GM19193 (cell line): ENCODE measurements around the gene MEA1.
A peak's percentile ranks its signal among the peaks of the same experiment; 100 is the strongest.

Experiments used
- POLR2A ChIP-seq: IDR thresholded peaks from 4 replicates; pipeline ENCODE4 v1.6.1; 2011; ENCODE audit not compliant: insufficient read depth, insufficient read length; ENCODE audit errors: extremely low read depth

MEA1 gene

DNA sequence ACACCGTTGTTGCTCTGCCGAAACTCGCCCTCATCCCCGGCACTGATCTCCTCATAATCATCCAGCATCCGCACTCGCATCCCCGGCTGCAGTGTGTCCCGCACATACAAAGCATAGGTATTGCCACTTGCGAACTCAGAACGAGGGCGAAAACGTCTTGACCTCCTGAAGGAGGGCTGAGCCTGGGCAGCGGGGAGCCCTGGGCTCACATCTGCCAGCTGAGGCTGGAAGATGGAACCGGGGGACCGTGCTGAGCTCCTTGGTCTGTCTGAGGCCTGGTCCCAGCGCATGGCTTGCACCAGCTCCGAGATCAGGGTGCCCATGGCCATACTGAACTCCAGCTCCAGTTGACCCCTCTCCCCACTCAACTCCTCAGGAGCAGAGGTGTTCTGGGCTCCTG lies 37.2 kb upstream of the MEA1 start:
- TF ChIP-seq POLR2A, result no peak

DNA sequence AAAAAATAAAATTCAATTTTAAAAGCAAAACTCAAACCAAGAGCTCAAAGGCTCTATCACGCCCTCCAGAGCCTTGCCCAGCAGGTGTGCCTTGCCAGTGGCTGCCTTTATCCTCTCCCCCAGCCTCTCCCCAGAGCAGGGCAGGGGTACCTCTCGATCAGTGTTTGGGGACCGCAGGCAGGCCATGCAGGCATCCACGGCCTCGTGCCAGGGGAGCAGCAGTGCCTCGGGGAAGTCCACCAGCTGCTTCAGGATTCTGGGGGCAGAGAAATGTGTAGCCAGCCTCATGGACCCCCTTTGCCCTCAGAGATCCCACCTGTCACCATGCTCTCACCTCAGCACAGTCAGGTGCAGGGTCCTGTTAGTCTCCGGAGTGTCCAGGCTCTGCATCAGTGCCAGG lies 34.3 kb upstream of the MEA1 start:
- no peak for TF ChIP-seq POLR2A

DNA sequence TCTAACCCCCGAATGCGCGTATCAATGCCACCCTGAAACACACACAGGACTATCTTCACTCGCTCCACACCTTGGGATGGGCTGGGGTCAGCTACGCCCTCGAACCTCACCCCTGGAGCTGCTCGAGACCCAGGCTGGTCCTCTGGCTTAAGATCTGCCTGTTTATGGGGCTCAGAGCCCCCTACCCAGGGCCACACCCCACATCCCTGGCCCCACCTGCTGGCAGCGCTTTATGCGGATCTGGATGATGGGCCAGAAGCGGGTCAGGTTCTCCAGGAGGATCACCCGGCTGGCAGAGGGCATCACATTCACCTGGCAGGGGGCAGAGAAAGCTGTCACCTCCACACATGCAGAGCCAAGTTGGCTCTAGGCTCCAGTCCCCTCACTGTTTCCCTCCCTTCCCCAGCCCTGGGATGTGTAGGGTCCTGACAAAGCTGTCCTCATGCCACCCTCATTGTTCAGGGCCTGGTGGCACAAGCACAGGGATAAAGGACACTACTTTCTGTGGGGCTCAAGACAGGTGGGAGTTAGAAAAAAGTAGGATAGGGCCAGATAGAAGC lies 31.7 kb upstream of the MEA1 start:
- no peak for TF ChIP-seq POLR2A

DNA sequence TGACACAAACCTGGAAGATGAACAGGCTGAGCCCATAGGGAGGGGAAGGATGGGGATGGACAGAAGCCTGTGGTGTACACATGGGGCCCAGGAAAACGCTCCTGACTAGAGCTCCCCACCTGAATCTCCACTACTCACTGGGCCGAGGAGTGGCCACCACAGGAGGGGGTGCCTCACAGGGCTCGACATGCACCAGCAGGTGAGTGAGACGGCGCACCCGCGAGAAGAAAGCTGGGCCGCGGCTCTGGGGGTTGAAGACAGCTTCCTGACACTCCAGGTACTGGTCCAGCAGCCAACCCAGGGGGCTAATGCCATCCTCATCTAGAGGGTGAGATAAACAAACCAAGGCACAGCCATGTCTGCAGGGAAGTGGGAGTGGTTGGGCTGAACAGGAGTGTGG lies 29.6 kb upstream of the MEA1 start:
- TF ChIP-seq POLR2A, result no peak

DNA sequence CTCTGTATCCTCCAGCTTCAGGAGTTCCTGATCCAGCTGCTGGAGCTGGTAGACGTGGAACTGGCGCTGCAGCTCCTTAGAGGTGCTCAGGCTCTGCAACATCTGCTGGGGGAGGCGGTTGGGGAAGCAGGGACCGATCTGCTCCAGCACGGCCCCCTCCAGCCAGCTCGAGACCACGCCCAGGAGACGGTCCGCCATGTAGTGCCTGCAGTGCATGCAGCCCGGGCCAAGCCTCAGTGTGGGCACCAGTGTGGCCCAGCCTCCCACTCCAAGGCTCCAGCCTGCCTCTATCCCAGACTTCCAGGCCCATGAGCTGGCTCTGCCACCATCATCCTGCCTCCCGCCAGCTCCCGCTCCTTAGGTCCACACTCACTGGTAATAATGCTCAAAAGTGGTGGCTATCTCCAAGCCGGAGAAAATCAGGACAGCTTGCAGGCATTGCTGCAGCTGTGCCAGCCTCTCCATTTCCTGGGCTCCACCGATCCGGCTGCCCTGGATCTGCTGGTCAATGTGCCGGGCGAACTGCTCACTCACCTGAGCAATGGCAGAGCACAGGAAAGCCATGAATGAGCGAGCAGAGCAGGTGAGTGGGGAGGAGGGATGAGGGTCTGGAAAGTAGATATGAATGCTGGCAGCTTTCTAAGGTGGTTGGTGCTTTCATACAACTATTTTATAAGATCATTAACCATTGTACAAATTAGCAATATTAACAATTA lies 27.0 kb upstream of the MEA1 start:
- TF ChIP-seq POLR2A, result no peak

DNA sequence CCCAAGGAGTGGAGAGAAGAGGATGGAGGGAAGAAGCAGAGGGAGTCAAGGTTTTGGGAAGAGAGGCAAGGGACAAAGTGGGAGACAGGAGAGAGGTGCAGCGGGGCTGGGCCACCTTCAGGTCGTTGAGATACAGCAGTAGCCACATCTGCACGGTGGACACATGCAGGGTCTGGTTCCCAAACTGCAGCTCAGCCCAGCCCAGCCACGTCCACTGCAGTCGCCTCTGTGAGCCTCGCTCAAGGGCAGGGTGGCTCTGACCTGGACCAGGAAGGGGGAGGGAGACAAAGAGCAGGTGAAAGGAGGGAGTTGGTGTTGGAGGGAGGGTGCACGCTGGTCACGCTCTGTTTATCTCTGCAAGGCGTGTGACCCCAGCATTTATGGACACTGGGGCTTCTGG lies 25.0 kb upstream of the MEA1 start:
- TF ChIP-seq POLR2A, result no peak

DNA sequence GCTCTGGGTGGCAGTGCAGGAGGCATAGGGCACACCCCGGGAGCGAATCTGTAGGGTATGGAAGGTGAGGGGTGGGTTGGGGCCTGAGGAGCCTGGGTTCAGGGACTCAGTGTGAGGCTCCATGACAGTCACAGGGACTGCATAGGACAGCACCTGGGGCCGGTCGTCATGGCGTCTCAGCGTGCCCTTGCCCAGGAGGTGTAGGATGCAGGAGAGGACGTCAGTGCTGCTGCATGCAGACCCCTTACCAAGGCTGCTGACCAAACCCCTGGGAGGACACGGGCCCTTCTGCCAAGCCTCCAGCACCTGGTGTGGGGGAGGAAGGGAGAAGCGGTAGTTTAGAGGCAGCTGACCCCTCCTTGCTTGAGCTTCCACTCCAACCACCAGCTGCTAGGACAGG lies 24.0 kb upstream of the MEA1 start:
- TF ChIP-seq POLR2A, result no peak

DNA sequence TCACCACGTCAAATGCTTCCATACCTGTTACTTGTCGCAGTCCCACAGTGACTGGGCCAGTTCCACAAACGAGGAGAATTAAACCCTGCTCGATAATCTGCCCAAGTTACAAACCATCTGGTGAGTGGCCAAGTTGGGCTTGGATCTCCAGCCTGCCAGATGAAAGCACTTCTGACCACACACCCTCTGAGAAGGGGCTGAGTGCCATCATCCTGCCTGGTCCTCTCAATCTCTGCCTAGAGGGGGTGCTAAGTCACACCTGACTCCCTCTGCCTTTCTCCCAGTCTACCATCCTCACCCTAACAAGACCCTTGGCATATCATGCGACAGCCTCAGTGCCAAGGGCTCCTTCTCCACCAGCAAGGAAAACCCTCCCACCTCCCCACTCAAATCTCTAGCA lies 23.5 kb upstream of the MEA1 start:
- no peak for TF ChIP-seq POLR2A

DNA sequence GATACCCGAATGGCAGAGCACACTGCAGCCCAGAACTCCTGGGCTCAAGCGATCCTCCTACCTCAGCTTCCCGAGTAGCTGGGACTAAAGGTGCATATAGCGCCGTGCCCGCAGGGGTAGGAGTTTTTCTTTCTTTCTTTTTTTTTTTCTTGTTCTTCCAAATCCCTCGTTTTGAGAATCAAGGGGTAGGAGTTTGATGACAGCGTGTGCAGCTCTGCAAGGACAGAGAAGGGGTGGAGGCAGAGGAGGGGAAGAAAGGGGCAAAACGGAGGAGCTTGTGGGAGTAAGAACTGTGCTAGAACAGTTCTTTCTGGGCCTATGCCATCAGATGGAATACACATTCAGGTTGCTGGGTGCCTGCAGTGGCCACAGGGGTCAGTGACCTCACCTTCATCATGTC lies 23.0 kb upstream of the MEA1 start:
- no peak for TF ChIP-seq POLR2A

DNA sequence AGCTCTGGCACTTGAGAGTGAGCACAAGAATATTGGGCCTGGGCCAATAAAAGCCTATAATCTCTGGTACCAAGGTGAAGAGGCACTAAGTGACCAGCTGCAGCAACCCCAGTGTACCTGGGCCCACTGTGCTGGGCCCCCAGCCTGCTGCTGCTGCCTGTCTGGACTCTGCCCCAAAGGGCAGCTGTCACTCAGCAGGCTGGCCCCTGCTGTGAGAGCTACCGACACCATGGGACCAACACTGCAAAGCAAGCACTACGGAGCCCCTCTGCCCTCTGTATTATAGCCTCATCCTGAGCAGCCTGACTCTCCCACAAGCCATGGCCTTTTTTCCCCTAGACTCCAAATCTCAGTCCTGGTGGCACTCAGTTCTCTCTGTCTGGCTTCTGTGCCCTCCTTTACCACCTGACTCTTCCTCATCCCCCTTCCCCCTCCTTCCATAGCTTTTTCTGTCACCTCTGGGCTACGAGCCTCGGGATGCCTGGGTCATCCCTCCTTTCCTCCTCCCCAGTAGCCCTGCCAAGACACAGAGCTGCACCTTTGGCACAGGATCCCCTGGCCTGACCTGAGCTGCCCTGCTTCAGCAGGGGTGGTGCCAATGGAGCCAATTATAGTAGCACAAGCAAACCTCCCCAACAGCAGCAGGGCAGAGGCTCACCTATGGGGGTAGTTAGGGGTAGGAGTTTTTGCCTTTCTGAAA lies 21.9 kb upstream of the MEA1 start:
- no peak for TF ChIP-seq POLR2A

DNA sequence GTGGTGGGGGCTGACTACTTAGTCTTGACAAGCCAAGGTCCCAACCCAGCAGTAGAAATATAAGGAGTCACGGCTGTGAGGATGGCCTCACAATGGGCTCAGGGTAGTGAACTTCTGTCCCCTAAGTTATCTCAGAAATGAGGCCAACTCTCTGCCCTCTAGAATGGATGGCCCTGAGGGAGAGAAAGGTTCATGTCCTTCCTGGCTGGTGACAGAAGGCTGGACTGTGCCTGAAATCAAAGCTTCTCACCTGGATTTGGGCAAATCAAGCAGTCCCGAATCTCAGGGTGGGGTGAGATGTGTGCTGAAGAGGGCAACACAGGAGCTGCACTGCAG lies 20.4 kb upstream of the MEA1 start:
- no peak for TF ChIP-seq POLR2A

DNA sequence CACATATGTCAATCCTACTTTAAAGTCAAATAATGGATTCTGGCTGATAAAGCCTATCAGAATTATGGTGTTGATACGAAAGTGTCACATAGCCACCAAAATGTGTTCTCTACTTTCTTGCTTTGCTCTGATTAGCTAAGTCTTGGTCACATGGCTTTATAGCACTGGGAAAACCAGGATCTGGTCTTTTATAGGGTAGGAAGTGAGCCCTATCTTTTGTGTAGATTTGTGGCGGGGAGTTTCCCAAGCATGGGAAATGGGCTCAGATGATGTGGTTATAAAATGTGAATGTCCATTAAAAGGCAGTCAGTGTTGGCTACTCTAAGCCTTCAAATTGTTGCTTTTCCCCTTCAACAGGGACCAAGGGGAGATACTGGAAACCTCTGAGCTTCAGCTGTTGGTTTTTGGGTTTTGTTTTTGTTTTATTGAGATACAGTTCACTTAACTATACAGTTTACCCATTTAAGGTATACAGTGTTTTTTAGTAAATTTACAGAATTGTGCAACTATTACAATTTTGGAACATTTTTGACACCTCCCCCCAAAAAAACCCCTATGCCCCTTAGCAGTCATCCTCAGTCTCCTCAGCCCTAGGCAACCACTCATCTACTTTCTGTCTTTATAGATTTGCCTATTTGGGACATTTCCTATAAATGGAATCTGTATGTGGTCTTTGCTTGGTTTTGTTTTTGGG lies 19.9 kb upstream of the MEA1 start:
- no peak for TF ChIP-seq POLR2A

DNA sequence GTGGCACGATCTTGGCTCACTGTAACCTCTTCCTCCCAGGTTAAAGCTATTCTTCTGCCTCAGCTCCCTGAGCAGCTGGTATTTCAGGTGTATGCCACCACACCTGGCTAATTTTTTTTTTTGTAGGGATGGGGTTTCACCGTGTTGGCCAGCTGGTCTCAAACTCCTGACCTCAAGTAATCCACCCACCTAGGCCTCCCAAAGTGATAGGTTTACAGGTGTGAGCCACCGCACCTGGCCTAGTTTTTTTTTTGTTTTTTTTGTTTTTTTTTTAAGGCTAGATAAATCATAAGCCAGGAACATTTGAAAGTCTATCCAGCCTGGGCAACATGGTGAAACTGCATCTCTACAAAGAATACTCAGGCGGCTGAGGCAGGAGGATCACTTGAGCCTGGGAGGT lies 18.6 kb upstream of the MEA1 start:
- no peak for TF ChIP-seq POLR2A

DNA sequence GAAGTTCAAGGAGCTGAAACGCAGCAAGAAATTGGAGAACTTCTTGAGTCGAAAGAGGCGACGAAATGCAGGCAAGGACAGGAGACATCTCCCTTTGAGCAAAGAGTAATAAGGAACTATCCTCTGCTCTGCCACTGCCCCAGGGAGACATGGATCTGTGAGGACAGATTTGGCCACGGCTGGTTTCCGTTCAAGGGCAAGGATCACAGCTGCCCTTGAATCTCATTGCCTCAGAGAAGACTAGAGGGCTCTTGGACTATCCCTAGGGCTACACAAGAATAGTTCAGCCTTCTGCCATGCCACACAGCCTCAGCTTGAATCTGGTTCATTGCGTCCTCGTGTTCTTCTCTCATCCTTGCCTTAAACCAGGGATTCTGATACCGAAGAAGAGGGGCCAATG lies 15.4 kb upstream of the MEA1 start:
- TF ChIP-seq POLR2A, result no peak

DNA sequence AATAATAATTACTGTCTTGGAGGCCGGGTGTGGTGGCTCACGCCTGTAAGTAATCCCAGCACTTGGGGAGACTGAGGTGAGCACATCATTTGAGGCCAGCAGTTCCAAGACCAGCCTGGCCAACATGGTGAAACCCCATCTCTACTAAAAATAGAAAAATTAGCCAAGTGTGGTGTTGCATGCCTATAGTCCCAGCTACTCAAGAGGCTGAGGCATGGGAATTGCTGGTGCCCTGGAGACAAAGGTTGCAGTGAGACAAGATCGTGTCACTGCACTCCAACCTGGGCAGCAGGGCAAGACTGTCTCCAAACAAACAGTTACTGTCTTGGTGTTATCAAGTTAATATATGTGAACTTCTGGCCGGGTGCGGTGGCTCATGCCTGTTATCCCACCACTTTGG lies 12.6 kb upstream of the MEA1 start:
- no peak for TF ChIP-seq POLR2A

DNA sequence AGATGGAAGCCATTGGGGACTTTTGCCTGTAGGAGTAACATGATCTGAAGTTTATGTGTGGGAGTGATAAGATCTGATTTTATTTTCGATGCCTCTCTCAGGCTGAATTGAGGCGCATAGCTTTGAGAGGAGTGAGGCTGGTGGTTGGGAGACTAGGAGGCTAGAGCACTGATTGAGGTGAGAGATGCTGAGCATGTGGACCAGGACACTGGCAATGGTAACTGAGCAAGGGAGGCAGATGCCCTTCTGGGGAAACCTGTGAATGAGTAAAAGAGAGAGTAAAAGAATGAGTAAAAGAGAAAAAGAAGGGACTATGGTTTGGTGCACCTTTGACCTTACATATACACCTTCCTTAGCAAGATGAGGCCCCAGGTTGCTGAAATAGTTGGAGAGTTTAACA lies 10.7 kb upstream of the MEA1 start:
- no peak for TF ChIP-seq POLR2A

DNA sequence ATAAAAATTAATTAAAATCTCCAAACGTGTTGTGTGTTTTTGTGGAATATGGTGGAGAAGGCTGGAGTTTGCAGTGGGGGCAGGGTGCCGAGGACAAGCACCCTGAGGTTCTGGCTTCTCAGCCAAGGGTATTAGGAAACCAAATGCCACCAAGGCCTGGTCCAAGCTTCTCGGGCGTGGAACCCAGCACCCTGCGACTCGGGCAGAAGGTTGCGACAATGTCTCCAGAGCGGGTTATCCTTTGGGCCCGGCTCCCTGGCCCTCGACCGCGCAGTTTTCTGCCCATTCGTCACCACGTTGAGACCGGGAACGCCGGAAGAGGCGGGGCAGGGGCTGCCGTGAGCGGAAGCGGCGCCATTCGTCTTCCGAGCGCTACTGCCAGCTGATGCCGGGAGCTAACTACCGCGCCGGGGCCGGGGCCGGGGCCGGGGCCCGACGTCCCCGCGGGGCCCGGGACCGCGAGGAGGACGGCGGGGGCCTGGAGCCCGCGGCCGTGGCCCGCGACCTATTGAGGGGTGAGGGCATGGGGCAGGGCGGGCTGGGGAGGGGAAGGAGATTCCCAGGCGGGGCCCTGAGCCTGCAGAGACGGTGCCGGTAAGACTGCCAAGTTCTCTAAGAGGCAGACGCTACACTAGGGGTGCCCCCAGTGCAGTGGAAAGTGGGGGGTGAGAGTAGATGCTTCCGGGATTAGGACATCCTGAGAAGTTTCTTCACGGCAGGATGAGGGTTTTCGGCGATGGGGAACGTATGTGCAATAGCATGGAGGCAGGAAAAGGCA lies 7.7 kb upstream of the MEA1 start, which contains the start of gene RRP36:
TSS of gene RRP36 (plus strand) at position 354 of the 778 bp plus-strand sequence. CDS start at position 386, 32 bp downstream.
- TF ChIP-seq POLR2A, result peak; percentile 78
